Activated CD4-positive, alpha-beta T cell treated with anti-CD3 and anti-CD28 coated beads, Interleukin-2, amount 10 ng/mL, durations not matched to agents 24 days and 14 days (primary cell): ENCODE results near the gene PLCH1. TPM values are rescaled to one million over a fixed set of nuclear protein-coding genes. Genes with fewer than 3 reads are reported as not detected.

ENCODE experiments used
- DNase-seq: peaks from one replicate; pipeline ENCODE4 v3.0.0; 2022
- H3K27ac Mint-ChIP-seq: one replicate; pipeline ENCODE4 v1.8.0; 2022; ENCODE audit warnings: mild to moderate bottlenecking, mixed read lengths
- H3K27me3 Mint-ChIP-seq: one replicate; pipeline ENCODE4 v1.8.0; 2022; ENCODE audit warnings: mixed read lengths
- H3K36me3 Mint-ChIP-seq: one replicate; pipeline ENCODE4 v1.8.0; 2022; ENCODE audit warnings: low read depth, mild to moderate bottlenecking, mixed read lengths
- H3K4me1 Mint-ChIP-seq: one replicate; pipeline ENCODE4 v1.8.0; 2021; ENCODE audit warnings: mixed read lengths
- H3K4me3 Mint-ChIP-seq: one replicate; pipeline ENCODE4 v1.8.0; 2022; ENCODE audit warnings: mild to moderate bottlenecking, moderate library complexity, mixed read lengths
- H3K9me3 Mint-ChIP-seq: one replicate; pipeline ENCODE4 v1.8.0; 2021; ENCODE audit warnings: mixed read lengths
- intact Hi-C: fragments of 100-400 bp; cut with micrococcal nuclease; formaldehyde crosslinking; loops from one replicate; pipeline ENCODE4 v1.15.1; 2023
- total RNA-seq: library from RNA; stranded (reverse); gene quantifications from 2 replicates; pipeline ENCODE4 v1.2.3, GENCODE V29; 2022

PLCH1 gene
- total RNA-seq, 1 donor from 2014 or later, result not detected

DNA sequence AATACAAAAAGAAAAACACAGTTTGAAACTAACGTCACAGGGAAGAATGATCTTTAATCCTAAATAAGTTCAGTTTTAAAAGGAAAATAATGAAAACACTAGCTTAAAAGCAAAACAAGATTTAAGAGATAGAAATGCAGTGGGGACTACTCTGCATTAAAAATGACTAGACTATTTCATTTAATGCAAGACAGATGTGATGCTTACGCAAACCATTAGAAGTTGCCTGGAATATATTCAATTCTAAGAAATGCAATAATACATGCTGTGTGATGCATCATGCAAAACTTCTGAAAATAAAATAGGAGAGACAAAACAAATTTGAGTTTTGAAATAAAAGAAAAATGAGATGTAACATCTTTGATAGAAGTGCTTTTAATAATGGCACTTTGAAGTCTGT, 353.8 kb downstream of the PLCH1 start:
- Mint-ChIP-seq H3K4me3 (no peak overlapping the region), H3K36me3 (no peaks in the 10 kb centered on the region), H3K9me3 (peaks cover 7% of the 10 kb centered on the region), H3K27ac (no peak overlapping the region), H3K4me1 (no peaks in the 10 kb centered on the region), H3K27me3 (peaks cover 6% of the 10 kb centered on the region)
- intact Hi-C loops, result no loop called here
- no peak for DNase-seq

DNA sequence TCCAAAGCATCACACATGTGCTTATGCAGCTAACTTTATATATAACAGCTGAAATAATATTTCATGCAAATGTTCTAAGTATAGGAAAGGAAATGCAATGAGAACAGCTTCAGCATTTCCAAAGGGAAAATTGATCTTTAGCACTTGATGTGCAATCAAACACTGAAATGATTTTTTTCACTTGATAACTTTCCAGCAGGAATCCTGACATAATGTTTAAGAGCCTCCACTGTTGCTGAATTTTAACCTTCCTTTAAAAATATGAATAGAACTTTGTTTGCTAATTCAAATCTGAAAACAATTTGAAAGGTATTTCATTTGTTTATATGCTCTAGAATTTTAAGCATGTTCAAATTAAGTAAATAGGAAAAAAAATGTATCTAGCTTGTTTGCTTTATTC, 354.5 kb downstream of the PLCH1 start:
- intact Hi-C loops, result no loop called here
- H3K4me3 Mint-ChIP-seq, result no peak overlapping the region
- DNase-seq, result no peak
- H3K27ac Mint-ChIP-seq, result no peak overlapping the region
- H3K27me3 Mint-ChIP-seq, result peaks cover 6% of the 10 kb centered on the region
- no peaks in the 10 kb centered on the region for H3K36me3 Mint-ChIP-seq
- H3K9me3 Mint-ChIP-seq, result peaks cover 6% of the 10 kb centered on the region
- H3K4me1 Mint-ChIP-seq, result no peaks in the 10 kb centered on the region

- Mint-ChIP-seq H3K27ac (no peak overlapping the region), H3K9me3 (no peaks in the 10 kb centered on the region), H3K4me3 (no peak overlapping the region), H3K27me3 (peaks cover 6% of the 10 kb centered on the region), H3K4me1 (no peaks in the 10 kb centered on the region), H3K36me3 (no peaks in the 10 kb centered on the region)
- DNase-seq, result no peak
- intact Hi-C loops, result no loop called here
These were observed 356.5 kb downstream of the PLCH1 start for GRCh38 chr3:155388417-155388816.

DNA sequence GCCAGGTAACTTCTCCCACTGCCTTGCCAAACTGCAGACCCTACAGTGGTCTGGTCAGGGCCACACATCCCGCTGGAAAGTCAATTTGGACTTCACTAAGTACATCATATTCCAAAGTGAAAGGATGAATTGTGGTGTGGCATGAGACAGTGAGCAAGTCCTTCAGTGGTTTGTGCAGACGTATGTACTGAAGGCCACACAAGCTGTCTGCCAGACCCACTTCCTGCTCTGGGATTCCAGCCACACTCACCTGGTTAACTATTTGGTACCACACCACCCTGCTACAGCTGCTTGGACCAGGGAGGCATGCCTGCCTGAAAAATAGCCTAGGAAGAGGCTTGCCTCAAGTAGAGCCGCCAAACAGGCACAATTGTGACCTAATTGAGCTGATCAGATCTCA, 357.3 kb downstream of the PLCH1 start:
- intact Hi-C loops, result no loop called here
- Mint-ChIP-seq H3K27me3 (peaks cover 6% of the 10 kb centered on the region), H3K27ac (no peak overlapping the region), H3K4me1 (no peaks in the 10 kb centered on the region), H3K36me3 (no peaks in the 10 kb centered on the region), H3K9me3 (no peaks in the 10 kb centered on the region), H3K4me3 (no peak overlapping the region)
- DNase-seq, result no peak

DNA sequence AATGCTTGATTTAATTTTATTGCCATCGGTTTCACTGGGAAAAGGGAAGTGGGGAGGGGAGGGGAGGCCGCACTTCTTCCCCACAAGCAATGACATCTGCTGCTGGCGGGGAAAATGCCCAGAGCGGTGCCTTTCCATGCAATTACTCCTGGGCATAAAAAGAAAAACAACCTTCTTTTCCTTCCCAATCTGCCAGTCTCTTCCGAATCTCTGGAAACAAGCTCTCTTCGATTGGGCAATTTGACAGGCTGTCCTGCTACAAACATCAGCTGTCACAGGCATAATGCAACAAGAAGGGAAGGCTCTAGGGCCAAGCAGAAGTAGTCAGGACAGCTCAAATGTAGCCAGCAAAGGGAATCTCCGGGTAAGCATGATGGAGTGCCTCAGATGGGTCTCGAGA, 358.0 kb downstream of the PLCH1 start:
- Mint-ChIP-seq H3K36me3 (no peaks in the 10 kb centered on the region), H3K4me1 (no peaks in the 10 kb centered on the region), H3K9me3 (no peaks in the 10 kb centered on the region), H3K4me3 (no peak overlapping the region), H3K27me3 (peaks cover 6% of the 10 kb centered on the region), H3K27ac (no peak overlapping the region)
- no peak for DNase-seq
- intact Hi-C loops, result no loop called here

- H3K27me3 Mint-ChIP-seq, result peaks cover 6% of the 10 kb centered on the region
- no peaks in the 10 kb centered on the region for H3K4me1 Mint-ChIP-seq
- DNase-seq, result no peak
- H3K9me3 Mint-ChIP-seq, result no peaks in the 10 kb centered on the region
- intact Hi-C loops, result no loop called here
- H3K27ac Mint-ChIP-seq, result no peak overlapping the region
- no peaks in the 10 kb centered on the region for H3K36me3 Mint-ChIP-seq
- H3K4me3 Mint-ChIP-seq, result no peak overlapping the region
These were observed 358.8 kb downstream of the PLCH1 start for GRCh38 chr3:155385896-155386625.

- intact Hi-C loops, result loop anchor here (1.0 kb wide), 1 partner anchor 319 kb away; no protein-coding TSS in a partner anchor
- DNase-seq, result no peak
- H3K9me3 Mint-ChIP-seq, result no peaks in the 10 kb centered on the region
- no peak overlapping the region for H3K27ac Mint-ChIP-seq
- H3K27me3 Mint-ChIP-seq, result peaks cover 3% of the 10 kb centered on the region
- H3K36me3 Mint-ChIP-seq, result no peaks in the 10 kb centered on the region
- no peak overlapping the region for H3K4me3 Mint-ChIP-seq
- H3K4me1 Mint-ChIP-seq, result no peaks in the 10 kb centered on the region
These were observed 362.4 kb downstream of the PLCH1 start for GRCh38 chr3:155382396-155383042.

- Mint-ChIP-seq H3K27ac (no peak overlapping the region), H3K36me3 (no peaks in the 10 kb centered on the region), H3K27me3 (no peaks in the 10 kb centered on the region), H3K4me1 (no peaks in the 10 kb centered on the region), H3K9me3 (no peaks in the 10 kb centered on the region), H3K4me3 (no peak overlapping the region)
- intact Hi-C loops, result no loop called here
- DNase-seq, result no peak
These were observed 367.0 kb downstream of the PLCH1 start for GRCh38 chr3:155377847-155378246.

GRCh38 chr3:155377071-155377470, 367.8 kb downstream of the PLCH1 start:
- DNase-seq, result no peak
- no peaks in the 10 kb centered on the region for H3K9me3 Mint-ChIP-seq

GRCh38 chr3:155372281-155372680, 372.6 kb downstream of the PLCH1 start:
- no peak overlapping the region for H3K4me3 Mint-ChIP-seq
- no peaks in the 10 kb centered on the region for H3K4me1 Mint-ChIP-seq
- H3K36me3 Mint-ChIP-seq, result no peaks in the 10 kb centered on the region
- H3K27me3 Mint-ChIP-seq, result peaks cover 2% of the 10 kb centered on the region
- no peaks in the 10 kb centered on the region for H3K9me3 Mint-ChIP-seq
- DNase-seq, result peak; percentile 22
- intact Hi-C loops, result no loop called here
- no peak overlapping the region for H3K27ac Mint-ChIP-seq

More at GRCh38 chr3:155377071-155377470, 367.8 kb downstream of the PLCH1 start:
- Mint-ChIP-seq H3K4me3 (no peak overlapping the region), H3K27ac (no peak overlapping the region), H3K4me1 (no peaks in the 10 kb centered on the region), H3K36me3 (no peaks in the 10 kb centered on the region), H3K27me3 (no peaks in the 10 kb centered on the region)
- intact Hi-C loops, result no loop called here

GRCh38 chr3:155370764-155371503, 373.9 kb downstream of the PLCH1 start:
- no peaks in the 10 kb centered on the region for H3K4me1 Mint-ChIP-seq
- peak; percentile 10 for DNase-seq
- intact Hi-C loops, result no loop called here
- no peak overlapping the region for H3K27ac Mint-ChIP-seq
- H3K27me3 Mint-ChIP-seq, result peaks cover 2% of the 10 kb centered on the region
- H3K4me3 Mint-ChIP-seq, result no peak overlapping the region
- H3K9me3 Mint-ChIP-seq, result no peaks in the 10 kb centered on the region
- H3K36me3 Mint-ChIP-seq, result no peaks in the 10 kb centered on the region

DNA sequence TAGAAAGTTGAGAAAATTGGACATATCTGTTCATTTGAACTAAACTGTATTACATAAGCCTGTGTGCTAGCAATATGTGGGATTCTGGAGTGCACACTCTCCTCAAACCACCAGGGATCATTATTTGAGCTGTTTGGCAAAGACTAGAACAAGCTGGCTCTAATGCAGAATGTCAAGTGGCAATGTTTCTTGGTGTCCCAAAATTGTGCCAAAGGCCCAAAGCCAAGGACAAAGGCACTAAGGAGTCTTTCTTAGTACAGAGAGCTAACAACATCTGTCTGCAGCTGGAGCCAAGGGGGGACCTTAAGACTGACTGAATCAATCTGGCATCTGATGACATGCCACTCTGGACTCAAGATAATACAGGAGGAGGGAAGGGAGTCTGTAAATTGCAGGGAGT, 374.7 kb downstream of the PLCH1 start:
- peak; percentile 26 for DNase-seq
- Mint-ChIP-seq H3K4me1 (no peaks in the 10 kb centered on the region), H3K4me3 (no peak overlapping the region), H3K9me3 (no peaks in the 10 kb centered on the region), H3K27ac (no peak overlapping the region), H3K36me3 (no peaks in the 10 kb centered on the region), H3K27me3 (peaks cover 2% of the 10 kb centered on the region)
- intact Hi-C loops, result no loop called here

DNA sequence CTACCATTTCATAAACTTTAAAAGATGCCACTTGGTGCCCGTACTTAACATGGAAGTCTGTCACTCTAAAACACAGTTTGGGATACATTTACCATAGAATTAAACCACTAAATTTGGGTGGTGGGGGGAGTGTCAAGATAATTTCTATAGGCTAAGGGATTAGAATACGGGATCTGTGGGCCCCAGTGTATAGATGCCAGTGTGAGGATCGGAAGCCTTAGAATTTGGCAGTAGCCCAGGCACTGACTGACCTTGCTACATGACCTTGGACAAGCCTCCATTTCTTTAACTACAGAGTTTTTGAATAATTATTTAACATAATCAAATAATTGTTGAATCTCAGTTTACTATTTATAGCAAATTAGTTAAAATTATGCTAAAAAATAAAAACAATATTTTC, 375.1 kb downstream of the PLCH1 start:
- DNase-seq, result no peak
- no peak overlapping the region for H3K27ac Mint-ChIP-seq
- no peaks in the 10 kb centered on the region for H3K4me1 Mint-ChIP-seq
- H3K4me3 Mint-ChIP-seq, result no peak overlapping the region
- H3K9me3 Mint-ChIP-seq, result no peaks in the 10 kb centered on the region
- no peaks in the 10 kb centered on the region for H3K36me3 Mint-ChIP-seq
- peaks cover 2% of the 10 kb centered on the region for H3K27me3 Mint-ChIP-seq
- intact Hi-C loops, result no loop called here

- no peak overlapping the region for H3K27ac Mint-ChIP-seq
- intact Hi-C loops, result no loop called here
- peaks cover 1% of the 10 kb centered on the region for H3K9me3 Mint-ChIP-seq
- peaks cover 2% of the 10 kb centered on the region for H3K27me3 Mint-ChIP-seq
- no peak overlapping the region for H3K4me3 Mint-ChIP-seq
- H3K4me1 Mint-ChIP-seq, result no peaks in the 10 kb centered on the region
- no peaks in the 10 kb centered on the region for H3K36me3 Mint-ChIP-seq
- no peak for DNase-seq
These were observed 375.6 kb downstream of the PLCH1 start for GRCh38 chr3:155369244-155369643.
